SK-N-SH treated with all-trans-retinoic acid at 6 μM for 48 hours (cell line): ENCODE measurements around the gene DPYSL5.

ENCODE experiments used
- ATAC-seq: fragments of 200-7000 bp; cut with Tn5 transposase; 3 replicates; pipeline ENCODE4 v1.9.1; 2020; ENCODE audit warnings: mild to moderate bottlenecking, moderate library complexity
- ARNTL ChIP-seq: fragments of 450-650 bp; formaldehyde crosslinking; IDR thresholded peaks from 2 replicates; pipeline ENCODE4 v1.5.0; 2020; ENCODE audit warnings: low read depth, mild to moderate bottlenecking, moderate library complexity, borderline replicate concordance
- BACH2 ChIP-seq: fragments of 250-450 bp; sonication (Bioruptor Pico); IDR thresholded peaks from 2 replicates; pipeline ENCODE4 v1.9.0; 2021; ENCODE audit warnings: mild to moderate bottlenecking, borderline replicate concordance
- CREB5 ChIP-seq: fragments of 250-450 bp; sonication (Bioruptor Pico); IDR thresholded peaks from 2 replicates; pipeline ENCODE4 v1.5.1; 2020; ENCODE audit warnings: low read depth, mild to moderate bottlenecking, moderate library complexity
- CSDC2 ChIP-seq: fragments of 250-450 bp; sonication (Bioruptor Pico); IDR thresholded peaks from 2 replicates; pipeline ENCODE4 v1.5.0; 2020; ENCODE audit warnings: mild to moderate bottlenecking, moderate library complexity
- GLIS3 ChIP-seq: fragments of 250-450 bp; sonication (Bioruptor Pico); IDR thresholded peaks from 2 replicates; pipeline ENCODE4 v1.5.0; 2020; ENCODE audit warnings: mild to moderate bottlenecking, moderate library complexity
- ISL1 ChIP-seq: fragments of 250-450 bp; sonication (Bioruptor Pico); IDR thresholded peaks from 2 replicates; pipeline ENCODE4 v2.1.2; 2022; ENCODE audit warnings: mild to moderate bottlenecking, moderate library complexity
- OSR1 ChIP-seq: fragments of 250-450 bp; sonication (Bioruptor Pico); IDR thresholded peaks from 2 replicates; pipeline ENCODE4 v1.8.0; 2022; ENCODE audit warnings: moderate library complexity, mild to moderate bottlenecking, inconsistent platforms
- PATZ1 ChIP-seq: fragments of 250-450 bp; sonication (Bioruptor Pico); IDR thresholded peaks from 2 replicates; pipeline ENCODE4 v1.8.0; 2020; ENCODE audit warnings: mild to moderate bottlenecking, moderate library complexity, borderline replicate concordance
- PPARA ChIP-seq: fragments of 250-450 bp; sonication (Bioruptor Pico); IDR thresholded peaks from 2 replicates; pipeline ENCODE4 v1.5.0; 2020; ENCODE audit warnings: mild to moderate bottlenecking, borderline replicate concordance
- RARB ChIP-seq: fragments of 250-450 bp; sonication (Bioruptor Pico); IDR thresholded peaks from 2 replicates; pipeline ENCODE4 v1.8.0; 2021; ENCODE audit warnings: mild to moderate bottlenecking, moderate library complexity
- SNAI2 ChIP-seq: fragments of 250-450 bp; sonication (Bioruptor Pico); IDR thresholded peaks from 2 replicates; pipeline ENCODE4 v1.5.0; 2020; ENCODE audit warnings: mild to moderate bottlenecking, moderate library complexity
- TCF4 ChIP-seq: fragments of 250-450 bp; sonication (Bioruptor Pico); IDR thresholded peaks from 2 replicates; pipeline ENCODE4 v1.8.0; 2021; ENCODE audit warnings: mild to moderate bottlenecking, moderate library complexity, borderline replicate concordance
- TOX ChIP-seq: fragments of 250-450 bp; sonication (Bioruptor Pico); IDR thresholded peaks from 2 replicates; pipeline ENCODE4 v1.8.0; 2021; ENCODE audit warnings: mild to moderate bottlenecking, moderate library complexity, borderline replicate concordance
- TSHZ2 ChIP-seq: fragments of 250-450 bp; sonication (Bioruptor Pico); IDR thresholded peaks from 2 replicates; pipeline ENCODE4 v1.5.0; 2020; ENCODE audit warnings: mild to moderate bottlenecking, moderate library complexity
- ZC3H10 ChIP-seq: fragments of 250-450 bp; sonication (Bioruptor Pico); IDR thresholded peaks from 2 replicates; pipeline ENCODE4 v1.5.1; 2021; ENCODE audit warnings: mild to moderate bottlenecking, moderate library complexity
- ZFP3 ChIP-seq: fragments of 250-450 bp; sonication (Bioruptor Pico); IDR thresholded peaks from 2 replicates; pipeline ENCODE4 v1.5.0; 2020; ENCODE audit warnings: mild to moderate bottlenecking, moderate library complexity
- ZNF565 ChIP-seq: fragments of 450-650 bp; formaldehyde crosslinking; conservative IDR thresholded peaks from 2 replicates; pipeline ENCODE4 v1.5.0; 2020; ENCODE audit warnings: low read depth, mild to moderate bottlenecking, moderate library complexity
- ZNF70 ChIP-seq: fragments of 450-650 bp; formaldehyde crosslinking; IDR thresholded peaks from 2 replicates; pipeline ENCODE4 v1.5.0; 2020; ENCODE audit warnings: mild to moderate bottlenecking, moderate library complexity
- ZNF8 ChIP-seq: fragments of 450-650 bp; formaldehyde crosslinking; IDR thresholded peaks from 2 replicates; pipeline ENCODE4 v1.5.0; 2020; ENCODE audit warnings: mild to moderate bottlenecking, moderate library complexity

DPYSL5 gene

GRCh38 chr2:26849056-26849999, 1.4 kb downstream of the DPYSL5 start:
- no peak for TF ChIP-seq OSR1
- no peak for ATAC-seq

GRCh38 chr2:26850000-26850431, 2.1 kb downstream of the DPYSL5 start:
- ATAC-seq: no peak
- TF ChIP-seq SNAI2 (CRISPR knock-in tag) (no peak), TSHZ2 (no peak), BACH2 (CRISPR knock-in tag) (no peak), OSR1 (no peak), TOX (CRISPR knock-in tag) (no peak), PATZ1 (CRISPR knock-in tag) (no peak), RARB (no peak), ARNTL (CRISPR knock-in tag) (no peak), ZC3H10 (CRISPR knock-in tag) (no peak), CSDC2 (CRISPR knock-in tag) (no peak), PPARA (no peak), ZNF565 (CRISPR knock-in tag) (no peak), GLIS3 (CRISPR knock-in tag) (no peak)

GRCh38 chr2:26850505-26850904, 2.6 kb downstream of the DPYSL5 start:
- no peak for ATAC-seq
- TF ChIP-seq CREB5 (CRISPR knock-in tag) (no peak), ISL1 (CRISPR knock-in tag) (no peak), OSR1 (no peak), TSHZ2 (no peak), PPARA (no peak), PATZ1 (CRISPR knock-in tag) (no peak), CSDC2 (CRISPR knock-in tag) (no peak), ZNF8 (no peak), ZFP3 (CRISPR knock-in tag) (no peak), ARNTL (CRISPR knock-in tag) (no peak), ZNF70 (CRISPR knock-in tag) (no peak), TOX (CRISPR knock-in tag) (no peak), ZC3H10 (CRISPR knock-in tag) (no peak), TCF4 (CRISPR knock-in tag) (no peak)
